ENCODE results near the gene UBE3B.

GRCh38 chr12:109482894-109483293 lies 5.5 kb downstream of the UBE3B start:
- no peak for TF ChIP-seq CTCF (IDR thresholded peaks at IDR 0.05; ENCODE audit: low read depth, low read length, poor library complexity, severe bottlenecking)
- TF ChIP-seq EZH2phosphoT487 (IDR thresholded peaks at IDR 0.05; ENCODE audit: borderline replicate concordance, low read length): no peak

All from DOHH2 (cell line).